HG03354 (cell line): ENCODE data around the gene TRABD.
"Not testable (repeated sequence)": the region's sequence is repeated elsewhere in the genome, so short reads cannot be mapped to it uniquely, and the experiment has no call there.

Experiments
- ATAC-seq: cut with Tn5 transposase; IDR thresholded peaks from one replicate; pipeline ENCODE4 v1.9.1; 2021; ENCODE audit warnings: mild to moderate bottlenecking; ENCODE audit not compliant: unreplicated experiment, poor library complexity, severe bottlenecking

TRABD gene

DNA sequence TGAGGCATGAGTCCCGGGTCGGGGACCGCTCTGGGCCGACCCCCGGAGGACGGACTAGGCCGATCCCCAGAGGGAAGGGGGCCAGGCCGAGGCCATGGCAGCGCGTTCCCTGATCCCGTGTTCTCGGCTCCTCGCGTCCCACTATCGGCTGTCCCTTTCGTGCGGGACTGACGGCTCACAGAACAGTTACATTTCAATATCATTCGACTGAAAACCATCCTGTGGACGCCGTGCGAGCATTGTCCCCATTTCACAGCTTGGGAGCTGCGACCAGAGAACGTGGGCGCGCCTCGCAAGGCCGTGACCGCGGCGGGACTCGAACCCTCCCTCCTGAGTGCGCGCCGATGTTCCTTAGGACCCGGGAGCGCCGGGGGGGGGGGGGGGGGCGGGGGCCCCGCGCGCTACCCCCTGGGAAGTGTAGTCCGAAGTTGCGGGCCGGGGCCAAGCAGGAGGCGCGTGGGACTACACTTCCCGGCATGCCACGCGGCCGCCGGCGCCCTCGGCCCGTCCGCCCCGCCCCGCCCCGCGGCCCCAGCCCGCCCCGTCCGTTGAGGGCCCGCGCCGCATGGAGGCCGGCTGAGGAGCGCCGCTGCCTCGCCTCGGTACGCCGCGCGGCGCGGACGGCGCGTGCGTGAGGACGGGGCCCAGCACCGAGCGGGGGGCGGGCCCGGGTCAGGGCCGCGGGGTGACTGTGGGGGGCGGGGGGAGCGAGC lies at the start of gene TRABD:
TRABD (plus strand) TSS at position 539 of the 713 bp plus-strand sequence. CDS start 7,148 bp downstream, outside the sequence.
- ATAC-seq, result peak; percentile 41

DNA sequence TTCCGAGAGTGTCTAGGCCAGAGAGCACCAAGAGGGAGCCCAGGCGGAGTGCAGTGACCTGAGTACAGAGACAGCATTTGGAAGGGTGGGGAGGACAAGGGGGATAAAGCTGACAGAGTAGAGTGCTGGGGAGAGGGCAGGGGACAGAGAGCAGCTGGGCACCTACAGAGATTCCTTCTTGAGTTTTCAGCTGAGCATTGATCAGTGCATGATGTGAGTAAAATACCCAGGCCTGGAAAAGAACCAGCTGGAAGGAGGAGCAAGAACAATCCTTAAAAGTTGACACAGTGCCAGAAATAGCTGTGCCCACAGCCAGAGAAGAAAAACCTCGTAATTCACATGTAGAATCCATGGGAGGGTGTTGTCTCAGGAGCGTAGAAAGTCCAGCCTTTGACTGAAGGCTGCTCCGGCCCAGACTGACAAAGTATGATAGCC lies 49.1 kb upstream of the TRABD start:
- no peak for ATAC-seq

GRCh38 chr22:50137277-50137676 lies 48.4 kb upstream of the TRABD start:
- not testable (repeated sequence) for ATAC-seq

GRCh38 chr22:50138041-50138440 lies 47.7 kb upstream of the TRABD start:
- ATAC-seq, result no peak

- no peak for ATAC-seq
These were observed 46.7 kb upstream of the TRABD start for GRCh38 chr22:50138988-50139387.

DNA sequence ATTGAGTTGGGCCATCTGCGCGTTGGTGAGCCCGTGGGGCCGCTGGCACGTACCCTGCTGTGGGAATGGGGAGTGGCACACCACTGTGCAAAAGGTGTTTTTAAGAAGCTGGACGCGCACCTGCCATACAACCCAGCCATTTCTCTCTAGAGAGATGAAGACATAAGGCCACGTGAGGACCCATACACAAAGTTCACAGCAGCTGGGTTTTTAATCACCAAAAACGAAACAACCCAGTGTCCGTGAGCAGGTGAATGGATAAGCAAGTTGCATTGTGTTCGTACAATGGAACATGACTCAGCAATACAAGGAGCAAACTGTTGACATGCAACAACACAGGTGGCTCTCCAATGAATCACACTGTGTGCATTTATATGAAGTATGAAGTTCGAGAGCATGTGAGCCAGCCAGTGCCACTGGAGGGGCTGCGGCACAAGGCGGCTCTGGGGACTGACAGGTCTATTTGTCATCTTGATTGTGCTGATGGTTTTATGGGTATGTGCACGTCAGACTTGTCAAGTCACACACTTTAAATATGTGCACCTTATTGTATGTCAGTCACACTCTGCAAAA lies 45.8 kb upstream of the TRABD start:
- no peak for ATAC-seq

DNA sequence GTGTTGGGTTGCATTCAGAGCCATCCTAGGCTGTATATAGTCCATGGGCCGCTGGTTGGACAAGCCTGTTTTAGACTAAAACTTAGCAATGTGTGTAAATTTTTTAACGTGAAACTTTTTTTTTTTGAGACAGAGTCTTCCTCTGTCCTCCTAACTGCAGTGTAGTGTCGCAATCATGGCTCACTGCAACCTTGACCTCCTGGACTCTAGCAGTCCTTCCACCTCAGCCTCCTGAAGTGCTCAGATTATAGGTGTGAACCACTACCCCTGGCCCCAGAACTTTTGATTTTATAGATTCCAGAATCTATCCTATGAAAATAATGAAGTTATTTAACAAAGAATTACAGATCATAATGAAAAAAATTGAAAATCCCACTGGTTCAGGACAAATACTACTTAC lies 45.1 kb upstream of the TRABD start:
- no peak for ATAC-seq

- no peak for ATAC-seq
These were observed 44.3 kb upstream of the TRABD start for GRCh38 chr22:50141462-50141861.

- ATAC-seq, result no peak
These were observed 43.8 kb upstream of the TRABD start for GRCh38 chr22:50141891-50142363.

DNA sequence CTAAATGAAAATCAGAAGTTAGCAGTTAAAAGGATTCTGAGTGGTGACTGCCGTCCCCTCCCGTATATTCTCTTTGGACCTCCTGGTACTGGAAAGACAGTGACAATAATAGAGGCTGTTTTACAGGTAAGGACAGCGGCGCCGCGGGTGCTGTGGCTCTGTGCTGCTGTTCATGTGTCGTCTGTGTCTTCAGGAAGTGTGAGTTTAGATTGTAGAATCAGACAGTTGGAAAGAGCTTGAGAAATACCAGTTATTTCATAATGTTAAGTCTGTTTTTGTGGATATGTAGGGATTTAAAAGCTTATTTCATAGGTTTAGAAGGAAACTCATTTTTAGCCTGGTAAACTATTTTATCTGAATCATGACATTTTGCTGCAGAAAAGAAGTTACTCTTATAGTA lies 42.6 kb upstream of the TRABD start:
- ATAC-seq, result no peak

- no peak for ATAC-seq
These were observed 41.6 kb upstream of the TRABD start for GRCh38 chr22:50144005-50144614.

GRCh38 chr22:50145721-50146438 lies 39.8 kb upstream of the TRABD start:
- ATAC-seq, result no peak

DNA sequence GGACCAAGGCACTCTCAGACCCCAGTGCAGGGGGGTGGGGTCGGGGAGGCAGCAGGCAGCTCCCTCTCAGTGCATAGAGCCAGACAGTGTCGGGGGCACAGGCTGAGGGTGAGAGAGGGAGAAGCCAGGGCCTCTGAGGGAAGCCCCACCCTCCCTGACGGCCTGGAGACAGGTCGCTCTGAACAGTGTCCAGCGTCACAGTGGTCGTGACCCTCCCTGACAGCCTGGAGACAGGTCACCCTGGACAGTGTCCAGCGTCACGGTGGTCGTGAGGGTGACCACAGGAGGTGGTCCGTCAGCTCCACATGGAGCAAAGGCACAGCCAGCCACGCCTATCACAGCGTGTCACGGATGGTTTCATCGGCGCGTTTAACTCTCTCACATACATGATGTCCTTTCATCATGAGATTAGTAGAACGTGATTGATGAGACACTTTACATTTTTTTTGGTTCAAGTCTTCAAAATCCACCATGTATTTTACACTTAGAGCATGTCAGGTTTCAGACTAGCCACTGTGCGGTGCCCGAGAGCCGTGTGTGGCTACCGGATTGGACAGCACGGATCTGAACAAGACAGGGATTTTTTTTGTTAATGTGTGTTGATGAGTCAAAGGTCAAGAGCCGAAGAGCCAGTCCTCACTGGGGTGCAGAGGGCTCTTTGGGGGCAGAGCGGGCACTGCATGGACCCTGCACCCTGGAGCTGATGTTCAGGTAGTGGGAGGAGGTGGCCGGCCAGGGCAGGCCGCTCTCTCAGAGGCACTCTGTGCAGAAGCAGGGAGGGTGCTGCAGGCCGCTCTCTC lies 39.1 kb upstream of the TRABD start:
- ATAC-seq, result no peak

DNA sequence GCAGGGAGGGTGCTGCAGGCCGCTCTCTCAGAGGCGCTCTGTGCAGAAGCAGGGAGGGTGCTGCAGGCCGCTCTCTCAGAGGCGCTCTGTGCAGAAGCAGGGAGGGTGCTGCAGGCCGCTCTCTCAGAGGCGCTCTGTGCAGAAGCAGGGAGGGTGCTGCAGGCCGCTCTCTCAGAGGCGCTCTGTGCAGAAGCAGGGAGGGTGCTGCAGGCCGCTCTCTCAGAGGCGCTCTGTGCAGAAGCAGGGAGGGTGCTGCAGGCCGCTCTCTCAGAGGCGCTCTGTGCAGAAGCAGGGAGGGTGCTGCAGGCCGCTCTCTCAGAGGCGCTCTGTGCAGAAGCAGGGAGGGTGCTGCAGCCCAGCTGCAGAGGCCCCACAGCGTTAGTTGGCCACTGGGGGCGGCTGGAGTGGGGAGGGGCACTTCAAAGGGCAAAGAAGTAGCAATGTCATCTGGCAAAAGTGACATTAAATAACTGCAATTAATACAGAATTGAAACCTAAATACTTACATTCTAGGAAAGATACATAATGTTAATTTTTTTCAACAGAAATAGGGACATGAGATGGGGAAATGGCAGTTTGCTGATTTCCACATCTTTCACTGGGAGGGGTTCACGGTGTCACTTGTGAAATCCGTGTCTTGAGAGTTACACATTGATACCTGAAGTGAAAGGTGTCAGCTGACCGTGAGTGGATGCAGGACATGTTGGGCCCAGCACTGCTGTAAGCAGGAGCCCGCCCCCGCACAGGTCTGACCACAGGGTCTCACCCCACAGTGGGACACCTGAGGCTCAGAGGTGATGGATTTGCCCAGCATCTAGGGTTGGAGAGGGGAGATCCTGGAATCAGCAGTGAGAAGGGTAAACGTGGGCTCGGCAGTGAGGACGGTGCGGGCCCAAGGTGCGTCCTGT lies 38.2 kb upstream of the TRABD start:
- not testable (repeated sequence) for ATAC-seq

- ATAC-seq, result no peak
These were observed 37.6 kb upstream of the TRABD start for GRCh38 chr22:50148166-50148500.

- no peak for ATAC-seq
These were observed 36.6 kb upstream of the TRABD start for GRCh38 chr22:50148991-50149721.

GRCh38 chr22:50150161-50151129 lies 35.3 kb upstream of the TRABD start:
- no peak for ATAC-seq
